Measurements from ENCODE around the gene RUBCNL.
"Not testable (repeated sequence)": the region's sequence is repeated elsewhere in the genome, so short reads cannot be mapped to it uniquely, and the experiment has no call there.

The RUBCNL gene, protein sequence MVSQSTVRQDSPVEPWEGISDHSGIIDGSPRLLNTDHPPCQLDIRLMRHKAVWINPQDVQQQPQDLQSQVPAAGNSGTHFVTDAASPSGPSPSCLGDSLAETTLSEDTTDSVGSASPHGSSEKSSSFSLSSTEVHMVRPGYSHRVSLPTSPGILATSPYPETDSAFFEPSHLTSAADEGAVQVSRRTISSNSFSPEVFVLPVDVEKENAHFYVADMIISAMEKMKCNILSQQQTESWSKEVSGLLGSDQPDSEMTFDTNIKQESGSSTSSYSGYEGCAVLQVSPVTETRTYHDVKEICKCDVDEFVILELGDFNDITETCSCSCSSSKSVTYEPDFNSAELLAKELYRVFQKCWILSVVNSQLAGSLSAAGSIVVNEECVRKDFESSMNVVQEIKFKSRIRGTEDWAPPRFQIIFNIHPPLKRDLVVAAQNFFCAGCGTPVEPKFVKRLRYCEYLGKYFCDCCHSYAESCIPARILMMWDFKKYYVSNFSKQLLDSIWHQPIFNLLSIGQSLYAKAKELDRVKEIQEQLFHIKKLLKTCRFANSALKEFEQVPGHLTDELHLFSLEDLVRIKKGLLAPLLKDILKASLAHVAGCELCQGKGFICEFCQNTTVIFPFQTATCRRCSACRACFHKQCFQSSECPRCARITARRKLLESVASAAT

DNA sequence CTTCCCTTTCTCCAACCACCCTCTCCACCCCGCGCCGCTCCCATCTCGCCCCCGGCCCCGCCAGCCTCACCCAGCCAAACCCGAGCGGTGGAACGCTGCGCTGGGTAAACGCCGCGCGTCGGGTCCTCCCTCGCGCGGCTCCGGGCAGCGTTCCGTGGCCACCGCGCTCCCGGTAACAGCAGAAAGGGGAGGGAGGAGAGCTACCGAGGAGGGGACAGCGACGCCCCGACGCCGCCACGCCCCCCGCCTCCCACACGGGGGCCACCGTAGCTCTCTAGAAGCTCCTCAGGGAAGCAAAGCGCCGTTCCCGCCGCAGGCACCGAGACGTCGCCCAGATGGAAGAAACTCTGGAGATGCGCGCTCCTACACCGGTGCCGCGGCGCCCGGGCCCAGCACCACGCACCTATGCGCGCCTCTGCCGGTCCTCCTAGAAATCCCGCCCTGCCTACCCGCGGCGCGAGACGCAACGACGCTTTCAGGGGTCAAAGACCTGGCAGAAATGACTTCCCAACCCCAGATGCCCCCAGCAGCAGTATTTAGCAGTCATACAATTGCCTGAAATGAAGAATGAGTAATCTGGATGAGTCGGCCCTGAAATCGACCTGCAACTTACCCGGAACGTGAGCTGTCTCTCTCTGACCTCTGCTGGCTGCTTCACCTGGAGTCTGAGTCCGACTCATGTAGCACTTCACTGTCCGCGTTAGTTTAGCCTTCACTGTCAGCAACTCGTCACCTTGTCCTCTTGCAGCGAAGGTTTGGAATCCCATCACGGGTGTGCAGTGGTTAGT, at the start of gene RUBCNL:
Gene RUBCNL, minus strand, starts transcription at position 189 of the 788 bp plus-strand sequence. CDS start 14,777 bp downstream, outside the sequence.
- DNase-seq = no peak

GRCh38 chr13:46429558-46429957, 42.5 kb upstream of the RUBCNL start:
- not testable (repeated sequence) for DNase-seq

GRCh38 chr13:46405457-46405856, 18.4 kb upstream of the RUBCNL start:
- DNase-seq = no peak

GRCh38 chr13:46404733-46405100, 17.7 kb upstream of the RUBCNL start:
- DNase-seq = no peak

- DNase-seq = no peak
Measured at GRCh38 chr13:46403851-46404732, 17.0 kb upstream of the RUBCNL start.

- no peak for DNase-seq
Measured at GRCh38 chr13:46402178-46402577, 15.1 kb upstream of the RUBCNL start.

GRCh38 chr13:46401432-46401831, 14.4 kb upstream of the RUBCNL start:
- no peak for DNase-seq

GRCh38 chr13:46396341-46396740, 9.3 kb upstream of the RUBCNL start:
- DNase-seq = no peak

- DNase-seq = no peak
Measured at GRCh38 chr13:46392967-46393366, 5.9 kb upstream of the RUBCNL start.

GRCh38 chr13:46389457-46390451, 2.7 kb upstream of the RUBCNL start:
- DNase-seq = no peak

- no peak for DNase-seq
Measured at GRCh38 chr13:46388846-46389245, 1.8 kb upstream of the RUBCNL start.

DNA sequence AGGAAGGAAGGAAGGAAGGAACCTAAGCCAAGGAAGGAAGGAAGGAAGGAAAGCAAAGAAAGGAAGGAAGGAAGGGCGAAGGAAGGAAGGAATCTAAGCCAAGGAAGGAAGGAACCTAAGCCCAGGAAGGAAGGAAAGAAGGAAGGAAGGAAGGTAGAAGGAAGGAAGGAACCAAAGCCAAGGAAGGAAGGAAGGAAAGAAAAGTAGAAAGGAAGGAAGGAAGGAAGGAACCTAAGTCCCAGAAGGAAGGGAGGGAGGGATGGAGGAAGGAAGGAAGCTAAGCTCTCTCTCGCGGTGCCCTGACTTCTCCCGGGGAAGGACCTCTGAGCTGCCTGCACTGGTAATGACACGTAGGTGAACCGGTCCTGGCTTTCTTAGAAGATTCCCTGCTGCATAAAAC, 1.3 kb upstream of the RUBCNL start:
- no peak for DNase-seq

- DNase-seq = no peak
Measured at GRCh38 chr13:46386392-46387063, 524 bp downstream of the RUBCNL start.

DNA sequence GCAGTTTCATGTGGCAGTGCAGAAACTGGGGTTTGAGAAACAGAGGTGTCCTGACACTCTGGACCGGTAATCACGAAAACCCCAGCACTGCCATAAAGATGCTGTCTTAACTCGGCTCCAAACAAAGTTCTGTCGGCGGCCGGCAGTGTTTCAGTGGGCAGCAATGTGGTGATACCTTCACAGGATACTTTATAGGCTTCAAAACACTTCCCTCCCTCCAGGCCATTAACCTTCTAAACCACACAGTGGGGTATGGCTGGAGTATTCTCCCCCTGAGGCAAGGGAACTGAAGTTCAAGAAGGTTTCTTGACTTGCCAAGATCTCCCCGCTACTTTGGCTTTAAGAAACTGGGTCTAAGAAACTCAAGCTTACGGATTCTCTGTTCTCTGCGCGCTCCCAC, 1.1 kb downstream of the RUBCNL start:
- no peak for DNase-seq

GRCh38 chr13:46383383-46383782, 3.7 kb downstream of the RUBCNL start:
- DNase-seq = no peak

DNA sequence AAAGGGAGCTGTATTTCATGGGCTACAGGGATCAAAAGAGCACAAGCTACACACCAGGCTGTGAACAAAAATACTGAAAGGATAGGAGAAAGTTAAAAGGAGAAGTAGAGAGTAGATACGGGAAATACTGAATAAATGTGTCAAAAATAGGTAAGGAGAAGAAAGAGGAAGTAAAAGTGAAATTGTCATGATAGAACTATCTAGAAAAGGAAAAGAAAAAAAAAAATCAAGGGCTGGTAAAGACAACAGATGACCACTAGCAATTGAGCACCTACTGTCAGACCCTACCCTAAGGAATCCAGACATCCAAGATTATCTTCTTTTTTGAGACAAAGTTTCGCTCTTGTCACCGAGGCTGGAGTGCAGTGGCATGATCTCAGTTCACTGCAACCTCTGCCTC, 4.8 kb downstream of the RUBCNL start:
- DNase-seq = no peak

DNA sequence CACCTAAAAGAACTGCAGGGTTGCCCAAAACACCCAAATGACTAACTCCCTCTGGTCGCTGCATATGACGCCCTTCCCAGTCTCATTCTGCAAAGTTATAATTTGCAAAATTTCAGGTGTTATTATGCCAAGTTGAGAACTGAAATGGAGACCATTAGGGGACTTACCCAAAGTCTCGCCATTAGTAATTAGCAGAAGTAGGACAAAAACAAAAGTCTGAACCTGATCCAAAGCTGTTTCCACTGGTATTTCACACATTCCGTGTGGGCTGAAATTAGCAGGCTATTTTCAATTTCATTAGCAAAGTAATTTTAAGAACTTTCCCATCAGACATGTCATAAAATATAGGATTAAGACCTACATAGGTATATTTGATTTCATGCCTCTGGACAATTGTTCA, 6.8 kb downstream of the RUBCNL start:
- DNase-seq = no peak

DNA sequence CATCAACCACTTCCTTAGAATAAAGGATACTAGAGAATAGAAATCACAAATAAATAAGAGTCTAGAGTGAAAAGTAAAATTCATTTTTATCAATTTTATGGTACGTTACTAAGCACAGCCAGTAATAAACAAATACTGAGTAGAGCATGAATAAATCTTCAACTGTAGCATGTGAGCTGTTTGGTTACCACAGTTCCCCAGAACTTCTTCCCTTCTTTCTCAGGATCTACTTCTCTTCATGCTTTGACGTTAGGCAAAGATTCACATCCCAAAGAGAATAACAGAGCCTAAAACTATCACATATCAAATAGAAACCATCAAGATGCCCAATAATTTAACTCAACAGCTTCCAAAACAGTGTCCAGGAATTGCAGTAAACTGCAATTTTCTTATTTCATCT, 7.4 kb downstream of the RUBCNL start:
- DNase-seq = no peak

DNA sequence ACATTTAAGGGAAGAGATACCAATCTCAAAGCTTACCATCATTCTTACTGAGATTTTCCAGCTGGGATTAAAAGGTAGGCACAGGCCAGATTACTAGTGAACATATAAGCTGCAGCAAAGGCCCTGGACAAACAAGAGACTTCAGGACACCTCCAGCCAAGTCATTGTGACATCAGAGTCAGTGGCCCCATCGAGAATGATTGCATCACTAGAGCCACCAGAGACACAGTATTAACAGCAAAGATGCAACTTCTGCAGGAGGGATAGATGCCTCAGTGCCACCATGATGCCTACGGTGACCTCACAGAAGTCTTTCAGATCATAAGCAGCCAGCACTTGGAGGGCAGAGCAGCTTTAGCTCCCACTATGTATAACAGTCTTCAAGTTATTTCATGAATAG, 8.6 kb downstream of the RUBCNL start:
- no peak for DNase-seq

GRCh38 chr13:46377554-46377953, 9.5 kb downstream of the RUBCNL start:
- no peak for DNase-seq

GRCh38 chr13:46374710-46375109, 12.3 kb downstream of the RUBCNL start:
- no peak for DNase-seq

All from activated gamma-delta T cell treated with Interleukin-2 at 50 U/mL for 16 hours (primary cell).